Stimulated activated CD4-positive, alpha-beta T cell treated with anti-CD3 and anti-CD28 coated beads, TNF-alpha, amount 100 ng/mL, for 4 hours (primary cell): ENCODE results near the gene ZBTB9.
"Not testable (repeated sequence)": the region's sequence is repeated elsewhere in the genome, so short reads cannot be mapped to it uniquely, and the experiment has no call there.

ENCODE experiments used
- DNase-seq, 3 experiments: peaks; one replicate each; pipeline ENCODE4 v3.0.0-alpha.2; 2020; ENCODE audit warnings: low read depth in 3 of 3

ZBTB9 gene

DNA sequence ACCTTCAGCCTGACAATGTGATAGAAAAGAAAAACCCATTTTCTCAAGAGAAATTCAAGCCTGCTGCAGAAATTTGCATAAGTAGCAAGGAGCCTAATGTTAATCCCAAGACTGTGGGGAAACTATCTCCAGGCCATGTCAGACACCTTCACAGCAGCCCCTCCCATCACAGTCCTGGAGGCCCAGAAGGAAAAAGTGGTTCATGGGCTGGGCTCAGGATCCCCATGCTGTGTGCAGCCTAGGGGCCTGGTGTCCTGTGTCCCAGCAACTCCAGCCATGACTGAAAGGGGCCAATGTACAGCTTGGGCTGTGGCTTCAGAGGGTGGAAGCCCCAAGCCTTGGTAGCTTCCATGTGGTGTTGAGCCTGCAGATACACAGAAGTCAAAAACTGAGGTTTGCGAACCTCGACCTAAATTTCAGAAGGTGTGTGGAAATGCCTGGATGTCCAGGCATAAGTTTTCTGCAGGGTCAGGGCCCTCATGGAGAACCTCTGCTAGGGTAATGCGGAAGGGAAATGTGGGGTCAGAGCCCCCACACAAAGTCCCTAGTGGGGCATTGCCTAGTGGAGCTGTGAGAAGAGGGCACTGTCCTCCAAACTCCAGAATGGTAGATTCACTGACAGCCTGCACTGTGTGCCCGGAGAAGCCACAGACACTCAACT is 11.8 kb downstream of the ZBTB9 start:
- no peak for DNase-seq

DNA sequence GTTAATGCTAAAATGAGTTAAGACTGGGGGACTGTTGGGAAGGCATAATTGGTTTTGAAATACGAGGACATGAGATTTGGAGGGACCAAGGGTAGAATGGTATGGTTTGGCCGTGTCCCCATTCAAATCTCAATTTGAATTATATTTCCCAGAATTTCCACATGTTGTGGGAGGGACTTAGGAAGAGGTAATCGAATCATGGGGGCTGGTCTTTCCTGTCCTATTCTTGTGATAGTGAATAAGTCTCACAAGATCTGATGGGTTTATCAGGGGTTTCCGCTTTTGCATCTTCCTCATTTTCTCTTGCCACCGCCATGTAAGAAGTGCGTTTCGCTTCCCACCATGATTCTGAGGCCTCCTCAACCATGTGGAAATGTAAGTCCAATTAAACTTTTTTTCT is 12.7 kb downstream of the ZBTB9 start:
- DNase-seq: no peak

DNA sequence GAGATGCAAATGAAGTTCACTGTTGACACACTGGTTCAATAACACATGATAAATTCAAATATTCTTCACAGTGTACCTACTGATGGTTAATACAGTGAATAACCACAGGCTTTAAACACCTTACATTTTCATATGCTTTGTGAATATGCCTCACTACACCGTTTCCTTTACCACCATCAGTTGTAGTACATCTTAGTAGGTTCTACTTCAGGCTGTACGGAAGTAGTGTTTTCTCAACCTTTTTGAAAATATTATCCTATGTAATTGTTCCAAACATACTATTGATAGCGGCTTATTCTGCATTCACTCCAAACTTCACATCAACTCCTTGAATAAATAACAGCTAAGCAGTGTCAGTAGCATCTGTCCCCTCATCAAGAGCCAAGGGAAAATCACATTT is 15.3 kb downstream of the ZBTB9 start:
- DNase-seq: no peak

DNA sequence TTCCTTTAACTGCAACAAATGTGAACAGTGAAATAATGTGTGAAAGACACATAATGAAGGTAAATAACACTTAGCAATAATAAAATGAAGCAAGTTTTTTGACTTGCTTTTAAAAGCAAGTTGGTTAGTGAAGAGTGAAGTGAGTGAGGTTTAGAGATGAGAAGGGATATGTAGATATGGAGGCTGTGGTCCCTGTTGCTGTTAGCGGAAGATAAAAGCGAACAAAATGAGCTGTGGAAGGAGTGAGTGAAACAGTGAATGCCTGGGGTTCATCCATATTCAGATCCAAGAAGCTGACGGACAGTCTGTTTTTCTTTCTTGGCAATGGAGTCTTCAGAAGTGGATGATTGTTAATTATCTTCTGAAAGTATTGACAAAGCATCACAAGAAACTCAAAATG is 23.5 kb downstream of the ZBTB9 start:
- no peak for DNase-seq

DNA sequence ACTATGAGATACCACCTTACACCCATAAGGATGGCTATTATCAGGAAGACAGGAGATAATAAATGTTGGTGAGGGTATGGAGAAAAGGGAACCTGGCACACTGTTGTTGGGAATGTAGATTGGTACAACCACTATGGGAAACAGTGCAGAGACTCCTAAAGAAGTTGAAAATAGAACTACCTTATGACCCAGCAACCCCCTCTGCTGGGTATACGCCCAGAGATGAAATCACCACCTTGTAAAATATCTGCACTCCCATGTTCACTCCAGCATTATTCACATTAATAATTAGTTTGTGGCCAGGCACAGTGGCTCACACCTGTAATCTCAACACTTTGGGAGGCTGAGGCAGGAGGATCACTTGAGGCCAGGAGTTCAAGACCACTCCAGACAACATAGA is 26.8 kb downstream of the ZBTB9 start:
- DNase-seq: no peak

DNA sequence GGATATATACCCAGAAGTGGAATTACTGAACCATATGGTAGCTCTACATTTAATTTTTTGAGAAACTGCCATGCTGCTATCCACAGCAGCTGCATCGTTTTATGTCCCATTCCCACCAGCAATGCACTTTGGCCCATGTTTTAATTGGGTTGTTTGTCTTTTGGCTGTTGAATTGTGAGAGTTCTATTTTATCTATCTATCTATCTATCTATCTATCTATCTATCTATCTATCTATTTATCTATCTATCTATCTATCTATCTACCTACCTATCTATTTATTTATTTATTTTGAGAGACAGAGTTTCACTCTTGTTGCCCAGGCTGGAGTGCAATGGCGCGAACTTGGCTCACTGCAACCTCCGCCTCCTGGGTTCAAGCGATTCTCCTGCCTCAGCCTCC is 28.2 kb downstream of the ZBTB9 start:
- not testable (repeated sequence) for DNase-seq

DNA sequence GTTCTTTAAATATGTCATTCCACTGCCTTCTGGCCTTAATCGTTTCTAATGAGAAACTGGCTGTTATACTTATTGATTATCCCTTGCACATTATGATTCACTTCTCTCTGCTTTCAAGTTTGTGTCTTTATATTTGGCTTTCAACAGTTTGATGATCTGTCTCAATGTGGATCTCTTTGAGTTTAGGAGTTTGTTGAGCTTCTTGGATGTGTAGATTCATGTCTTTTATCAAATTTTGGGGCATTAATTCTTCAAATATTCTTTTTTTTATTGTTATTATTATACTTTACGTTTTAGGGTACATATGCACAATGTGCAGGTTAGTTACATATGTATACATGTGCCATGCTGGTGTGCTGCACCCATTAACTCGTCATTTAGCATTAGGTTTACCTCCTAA is 29.3 kb downstream of the ZBTB9 start:
- DNase-seq: no peak

DNA sequence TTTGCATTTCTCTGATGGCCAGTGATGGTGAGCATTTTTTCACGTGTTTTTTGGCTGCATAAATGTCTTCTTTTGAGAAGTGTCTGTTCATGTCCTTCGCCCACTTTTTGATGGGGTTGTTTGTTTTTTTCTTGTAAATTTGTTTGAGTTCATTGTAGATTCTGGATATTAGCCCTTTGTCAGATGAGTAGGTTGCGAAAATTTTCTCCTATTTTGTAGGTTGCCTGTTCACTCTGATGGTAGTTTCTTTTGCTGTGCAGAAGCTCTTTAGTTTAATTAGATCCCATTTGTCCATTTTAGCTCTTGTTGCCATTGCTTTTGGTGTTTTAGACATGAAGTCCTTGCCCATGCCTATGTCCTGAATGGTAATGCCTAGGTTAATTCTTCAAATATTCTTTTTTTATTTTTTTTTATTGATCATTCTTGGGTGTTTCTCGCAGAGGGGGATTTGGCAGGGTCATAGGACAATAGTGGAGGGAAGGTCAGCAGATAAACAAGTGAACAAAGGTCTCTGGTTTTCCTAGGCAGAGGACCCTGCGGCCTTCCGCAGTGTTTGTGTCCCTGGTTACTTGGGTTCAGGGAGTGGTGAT is 30.4 kb downstream of the ZBTB9 start:
- not testable (repeated sequence) for DNase-seq

DNA sequence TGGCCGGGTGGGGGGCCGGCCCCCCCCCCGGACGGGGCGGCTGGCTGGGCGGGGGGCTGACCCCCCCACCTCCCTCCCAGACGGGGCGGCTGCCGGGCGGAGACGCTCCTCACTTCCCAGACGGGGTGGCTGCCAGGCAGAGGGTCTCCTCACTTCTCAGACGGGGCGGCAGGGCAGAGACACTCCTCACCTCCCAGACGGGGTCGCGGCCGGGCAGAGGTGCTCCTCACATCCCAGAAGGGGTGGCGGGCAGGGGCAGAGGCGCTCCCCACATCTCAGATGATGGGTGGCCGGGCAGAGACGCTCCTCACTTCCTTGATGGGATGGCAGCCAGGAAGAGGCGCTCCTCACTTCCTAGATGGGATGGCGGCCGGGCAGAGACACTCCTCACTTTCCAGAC is 31.3 kb downstream of the ZBTB9 start:
- DNase-seq: not testable (repeated sequence)

DNA sequence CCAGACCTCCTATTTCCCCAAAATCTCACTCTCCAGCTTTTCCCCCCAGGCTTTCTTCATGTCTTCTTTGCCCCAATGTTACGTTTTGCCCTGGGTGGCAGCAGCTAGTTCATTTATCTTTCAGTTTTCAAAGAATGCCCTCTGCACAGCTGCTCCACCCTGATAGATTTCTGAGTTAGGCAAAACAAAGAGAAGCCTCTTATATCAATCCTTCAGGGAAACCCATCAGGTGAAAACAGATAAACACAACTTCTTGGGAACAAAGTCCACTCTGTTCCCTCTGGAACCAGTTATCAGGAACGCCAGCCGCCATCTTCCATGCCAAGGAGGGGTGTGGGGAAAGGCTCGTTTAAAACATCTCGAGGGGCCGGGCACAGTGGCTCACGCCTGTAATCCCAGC is 34.0 kb downstream of the ZBTB9 start:
- no peak for DNase-seq

DNA sequence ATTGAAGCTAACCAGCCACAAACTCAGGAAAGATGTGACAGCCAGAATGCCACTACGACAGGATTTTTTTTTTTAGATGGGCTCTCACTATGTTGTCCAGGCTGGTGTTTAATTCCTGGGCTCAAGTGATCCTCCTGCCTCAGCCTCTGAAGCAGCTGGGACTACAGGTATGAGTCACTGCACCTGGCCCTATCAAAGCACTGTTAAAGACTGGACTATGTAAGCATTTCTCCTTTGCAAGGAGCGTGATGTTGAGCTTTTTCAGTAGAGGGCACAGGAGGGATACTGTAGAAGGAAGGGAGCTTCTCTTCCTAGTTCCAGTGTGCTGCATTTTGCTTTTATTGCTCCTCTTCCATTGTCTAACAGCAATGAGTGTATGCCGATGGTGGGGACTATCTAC is 35.8 kb downstream of the ZBTB9 start:
- DNase-seq: no peak

DNA sequence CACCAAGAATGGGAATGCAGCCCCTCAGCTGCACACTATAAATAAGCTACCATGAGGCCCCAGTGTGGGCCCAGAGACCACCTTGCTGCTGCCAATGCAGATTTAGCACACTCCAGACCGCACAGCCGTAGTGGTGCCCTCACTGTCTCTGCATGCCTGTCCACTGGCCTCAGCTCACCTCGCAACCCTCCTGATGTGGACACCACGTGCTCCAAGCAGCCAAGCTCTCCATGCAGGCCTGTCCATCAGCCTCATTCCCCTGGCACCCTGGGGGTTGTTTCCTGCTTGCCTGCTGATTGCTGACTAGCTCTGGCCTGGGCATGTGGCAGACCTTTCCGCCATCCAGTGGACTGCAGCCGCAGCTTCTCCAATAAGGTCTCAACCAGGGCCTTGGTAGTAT is 36.2 kb downstream of the ZBTB9 start:
- DNase-seq: no peak

DNA sequence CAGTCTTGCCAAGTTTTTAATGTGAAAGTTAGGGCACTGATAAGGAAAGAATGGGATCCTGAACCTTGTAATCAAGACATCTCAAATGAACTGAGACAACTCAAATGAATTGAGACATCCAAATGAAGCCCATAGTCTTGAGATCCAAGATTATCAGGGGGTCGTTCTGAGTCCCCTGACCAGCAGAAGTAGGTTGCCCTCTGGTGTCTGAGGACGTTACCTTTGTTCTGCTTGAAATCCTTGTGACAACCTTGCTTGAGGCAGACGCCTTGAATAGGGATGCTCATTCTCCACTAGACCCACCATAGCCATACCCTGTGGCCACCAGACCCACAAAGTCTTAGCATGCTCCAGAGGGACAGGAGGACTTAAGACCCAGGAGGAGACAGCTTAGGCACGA is 37.7 kb downstream of the ZBTB9 start:
- no peak for DNase-seq

DNA sequence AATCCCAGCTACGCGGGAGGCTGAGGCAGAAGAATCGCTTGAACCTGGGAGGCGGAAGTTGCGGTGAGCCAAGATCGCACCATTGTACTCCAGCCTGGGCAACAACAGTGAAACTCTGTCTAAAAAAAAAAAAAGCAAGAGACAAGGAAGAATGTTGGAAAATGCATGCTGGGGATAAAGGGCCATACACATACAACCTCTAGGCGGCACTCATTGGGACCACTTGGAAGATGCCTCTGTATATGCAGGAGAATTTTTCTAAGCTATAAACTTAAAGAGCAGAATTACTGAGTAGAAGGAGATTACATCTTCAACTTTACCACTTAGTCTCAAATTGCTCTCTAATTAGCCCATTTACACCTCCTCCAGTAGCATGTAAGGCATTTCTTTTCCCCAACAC is 42.8 kb downstream of the ZBTB9 start:
- DNase-seq: no peak

DNA sequence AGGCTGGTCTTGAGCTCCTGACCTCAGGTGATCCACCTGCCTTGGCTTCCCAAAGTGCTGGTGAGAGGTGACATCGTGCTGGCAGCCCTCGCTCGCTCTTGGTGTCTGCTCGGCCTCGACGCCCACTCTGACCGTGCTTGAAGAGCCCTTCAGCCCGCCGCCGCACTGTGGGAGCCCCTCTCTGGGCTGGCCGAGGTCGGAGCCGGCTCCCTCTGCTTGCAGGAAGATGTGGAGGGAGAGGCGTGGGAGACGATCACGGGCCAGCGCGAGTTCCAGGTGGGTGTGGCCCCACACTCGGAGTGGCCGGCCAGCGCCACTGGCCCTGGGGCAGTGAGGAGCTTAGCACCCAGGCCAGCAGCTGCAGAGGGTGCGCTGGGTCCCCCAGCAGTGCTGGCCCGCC is 48.1 kb downstream of the ZBTB9 start:
- no peak for DNase-seq

DNA sequence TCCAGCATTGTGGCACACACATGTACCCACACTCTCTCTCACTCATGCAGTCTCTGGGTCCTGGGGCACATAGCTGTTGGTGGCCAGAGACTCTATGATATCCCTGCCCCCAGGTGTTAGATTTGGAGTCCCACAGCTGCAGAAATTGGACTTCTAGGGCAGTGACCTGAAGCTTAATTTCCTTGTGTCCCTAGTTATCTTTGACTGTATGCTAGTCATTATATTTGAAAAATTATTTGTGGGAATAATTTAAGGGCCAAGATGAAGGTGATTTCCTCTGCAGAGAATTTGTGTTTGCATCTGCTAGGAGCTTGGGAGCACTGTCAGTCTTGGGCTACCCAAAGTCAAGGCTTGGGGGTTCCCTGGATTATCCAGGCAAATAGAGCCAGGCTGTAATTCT is 50.1 kb downstream of the ZBTB9 start:
- DNase-seq: no peak

DNA sequence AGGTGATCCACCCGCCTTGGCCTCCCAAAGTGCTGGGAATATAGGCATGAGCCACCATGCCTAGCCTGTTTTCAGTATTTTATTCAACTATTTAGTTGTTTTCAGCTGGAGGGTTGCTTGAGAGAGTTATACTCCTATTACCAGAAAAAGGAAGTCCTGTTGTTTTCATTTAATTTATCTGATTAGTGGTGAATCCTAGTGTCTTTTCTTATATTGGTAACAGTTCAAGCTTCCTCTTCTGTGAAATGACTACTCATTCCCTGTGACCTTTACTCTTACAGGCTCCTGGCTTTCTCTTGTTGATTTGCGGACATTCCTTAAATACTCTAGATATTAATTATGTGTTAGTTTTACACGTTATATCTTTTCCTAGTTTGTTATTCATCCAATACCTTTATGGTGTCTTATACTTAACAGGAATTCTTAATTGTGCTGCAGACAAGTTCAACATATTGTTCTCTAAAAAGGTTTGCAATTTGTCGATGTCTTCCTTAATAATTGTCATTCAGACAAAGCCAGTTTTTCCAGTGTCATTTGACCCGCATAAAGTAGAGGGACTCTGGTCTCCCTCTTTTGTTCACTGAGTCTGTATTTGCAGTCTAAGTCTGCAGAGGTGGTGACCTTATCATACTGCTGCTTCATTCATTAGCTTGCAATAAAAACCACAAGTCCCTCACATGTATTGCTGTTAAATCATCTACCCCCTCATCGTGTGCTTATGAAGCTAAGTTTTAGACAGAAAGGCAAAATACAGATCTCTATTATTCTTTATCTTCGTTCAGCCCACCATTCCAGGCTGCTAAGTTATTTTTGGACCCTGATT is 51.4 kb downstream of the ZBTB9 start:
- no peak for DNase-seq
